ENCODE results near the gene EXOSC7. TPM values are rescaled to one million over a fixed set of nuclear protein-coding genes. Genes with fewer than 3 reads are reported as not detected.
"Not testable (repeated sequence)": the region's sequence is repeated elsewhere in the genome, so short reads cannot be mapped to it uniquely, and the experiment has no call there.

The EXOSC7 gene
- total RNA-seq, 6 experiments from 2014 or later = 41.0 to 54.1 (median 47.9) TPM

GRCh38 chr3:44948239-44948638 is 27.8 kb upstream of the EXOSC7 start:
- peak; percentile 13 for DNase-seq
- Mint-ChIP-seq H3K9me3 (no peaks in the 10 kb centered on the region), H3K27ac (peak overlapping the region; percentile 15; the same call in 1 of the 2 replicates), H3K4me3 (no peak overlapping the region), H3K4me1 (ENCODE audit: low read depth) (peaks cover 10% of the 10 kb centered on the region), H3K27me3 (ENCODE audit: insufficient read depth) (no peaks in the 10 kb centered on the region; the same call in none of the 2 replicates), H3K36me3 (ENCODE audit: low read depth) (peaks cover 2% of the 10 kb centered on the region; the same call in 1 of the 2 replicates)
- no peak for TF ChIP-seq CTCF (IDR thresholded peaks at IDR 0.05)

- H3K9me3 Mint-ChIP-seq; H3K27ac Mint-ChIP-seq; H3K27me3 Mint-ChIP-seq (ENCODE audit: insufficient read depth); H3K36me3 Mint-ChIP-seq (ENCODE audit: low read depth); H3K4me3 Mint-ChIP-seq; DNase-seq: not testable (repeated sequence)
- H3K4me1 Mint-ChIP-seq (ENCODE audit: low read depth) = peaks cover 11% of the 10 kb centered on the region
These were observed 26.3 kb upstream of the EXOSC7 start for GRCh38 chr3:44949770-44950169.

GRCh38 chr3:44950275-44950734 is 25.7 kb upstream of the EXOSC7 start:
- Mint-ChIP-seq H3K27ac (no peak overlapping the region), H3K4me1 (ENCODE audit: low read depth) (peaks cover 17% of the 10 kb centered on the region)

GRCh38 chr3:44952689-44953088 is 23.4 kb upstream of the EXOSC7 start:
- peaks cover 25% of the 10 kb centered on the region for H3K4me1 Mint-ChIP-seq (ENCODE audit: low read depth)
- no peaks in the 10 kb centered on the region for H3K9me3 Mint-ChIP-seq
- TF ChIP-seq CTCF (IDR thresholded peaks at IDR 0.05) = no peak
- H3K27ac Mint-ChIP-seq = no peak overlapping the region
- no peak for DNase-seq
- no peaks in the 10 kb centered on the region; the same call in 1 of the 2 replicates for H3K27me3 Mint-ChIP-seq (ENCODE audit: insufficient read depth)
- peaks cover 7% of the 10 kb centered on the region; the same call in 1 of the 2 replicates for H3K36me3 Mint-ChIP-seq (ENCODE audit: low read depth)
- H3K4me3 Mint-ChIP-seq = no peak overlapping the region

More at GRCh38 chr3:44950275-44950734, 25.7 kb upstream of the EXOSC7 start:
- no peaks in the 10 kb centered on the region for H3K9me3 Mint-ChIP-seq
- no peak for TF ChIP-seq CTCF (IDR thresholded peaks at IDR 0.05)
- no peaks in the 10 kb centered on the region for H3K36me3 Mint-ChIP-seq (ENCODE audit: low read depth)
- no peaks in the 10 kb centered on the region; the same call in none of the 2 replicates for H3K27me3 Mint-ChIP-seq (ENCODE audit: insufficient read depth)
- no peak overlapping the region for H3K4me3 Mint-ChIP-seq
- DNase-seq = no peak

- Mint-ChIP-seq H3K4me1 (ENCODE audit: low read depth) (peaks cover 15% of the 10 kb centered on the region), H3K9me3 (no peaks in the 10 kb centered on the region), H3K27ac (no peak overlapping the region), H3K27me3 (ENCODE audit: insufficient read depth) (no peaks in the 10 kb centered on the region), H3K4me3 (no peak overlapping the region), H3K36me3 (ENCODE audit: low read depth) (peaks cover 12% of the 10 kb centered on the region; the same call in 1 of the 2 replicates)
- TF ChIP-seq CTCF (IDR thresholded peaks at IDR 0.05) = no peak
- DNase-seq = no peak
These were observed 21.7 kb upstream of the EXOSC7 start for GRCh38 chr3:44954304-44954703.

- H3K9me3 Mint-ChIP-seq = no peaks in the 10 kb centered on the region
- H3K4me3 Mint-ChIP-seq = no peak overlapping the region
- peaks cover 15% of the 10 kb centered on the region for H3K4me1 Mint-ChIP-seq (ENCODE audit: low read depth)
- no peak overlapping the region for H3K27ac Mint-ChIP-seq
- no peaks in the 10 kb centered on the region for H3K27me3 Mint-ChIP-seq (ENCODE audit: insufficient read depth)
- peaks cover 12% of the 10 kb centered on the region; the same call in 1 of the 2 replicates for H3K36me3 Mint-ChIP-seq (ENCODE audit: low read depth)
- DNase-seq = no peak
- no peak for TF ChIP-seq CTCF (IDR thresholded peaks at IDR 0.05)
These were observed 21.1 kb upstream of the EXOSC7 start for GRCh38 chr3:44954962-44955361.
